Measurements from ENCODE around the gene FOXE3.

DNA sequence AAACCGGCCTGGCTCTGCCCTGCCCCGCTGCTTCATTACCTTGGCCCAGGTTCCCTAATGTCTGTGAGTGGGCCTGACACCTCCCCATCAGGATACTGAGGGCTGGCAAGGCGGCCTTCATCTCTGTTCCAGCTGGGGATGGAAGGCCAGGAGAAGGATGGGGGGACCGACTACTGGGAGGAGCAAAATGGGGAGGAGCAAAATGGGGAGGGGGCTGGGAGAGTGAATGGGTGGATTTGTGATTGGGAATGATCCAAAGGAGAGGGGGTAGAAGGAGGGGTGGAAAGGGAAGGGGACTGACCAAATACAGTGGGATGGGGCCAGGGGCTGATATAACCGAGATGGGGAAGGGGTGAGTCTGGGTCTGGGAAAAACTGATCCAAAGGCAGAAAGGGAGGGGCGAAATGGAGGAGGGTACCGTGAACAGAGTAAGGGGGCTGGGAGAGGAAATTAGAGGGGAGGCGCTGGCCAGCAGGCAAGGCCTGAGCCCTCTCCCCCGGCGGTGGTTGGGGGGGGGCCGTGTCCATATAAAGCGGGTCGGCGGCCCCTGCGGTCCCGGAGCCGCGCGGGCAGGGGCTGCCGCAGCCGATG, at the start of gene FOXE3:
- TF ChIP-seq ARNT (IDR thresholded peaks at IDR 0.05), result no peak
- no peak for TF ChIP-seq SP1 (IDR thresholded peaks at IDR 0.05)
- TF ChIP-seq, protein P1, sequence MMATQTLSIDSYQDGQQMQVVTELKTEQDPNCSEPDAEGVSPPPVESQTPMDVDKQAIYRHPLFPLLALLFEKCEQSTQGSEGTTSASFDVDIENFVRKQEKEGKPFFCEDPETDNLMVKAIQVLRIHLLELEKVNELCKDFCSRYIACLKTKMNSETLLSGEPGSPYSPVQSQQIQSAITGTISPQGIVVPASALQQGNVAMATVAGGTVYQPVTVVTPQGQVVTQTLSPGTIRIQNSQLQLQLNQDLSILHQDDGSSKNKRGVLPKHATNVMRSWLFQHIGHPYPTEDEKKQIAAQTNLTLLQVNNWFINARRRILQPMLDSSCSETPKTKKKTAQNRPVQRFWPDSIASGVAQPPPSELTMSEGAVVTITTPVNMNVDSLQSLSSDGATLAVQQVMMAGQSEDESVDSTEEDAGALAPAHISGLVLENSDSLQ (IDR thresholded peaks at IDR 0.05), result no peak
- TF ChIP-seq BHLHE40 (IDR thresholded peaks at IDR 0.05; ENCODE audit: borderline replicate concordance), result no peak
- TF ChIP-seq LEF1 (IDR thresholded peaks at IDR 0.05; ENCODE audit: borderline replicate concordance), result no peak
- no peak for TF ChIP-seq ELF4 (IDR thresholded peaks at IDR 0.05)
- TF ChIP-seq L3MBTL2 (conservative IDR thresholded peaks at IDR 0.05), result no peak
- no peak for TF ChIP-seq NFRKB (IDR thresholded peaks at IDR 0.05)
- TF ChIP-seq FOXK2 (IDR thresholded peaks at IDR 0.05), result no peak
- TF ChIP-seq FOXM1 (IDR thresholded peaks at IDR 0.05; ENCODE audit: borderline replicate concordance), result no peak
